GM12874 (cell line): ENCODE measurements around the gene PLEKHG4.
A peak's percentile ranks its signal among the peaks of the same experiment; 100 is the strongest.

Experiments used
- TF ChIP-seq, protein P1 (sequence below): IDR thresholded peaks from 2 replicates; pipeline ENCODE4 v1.5.1; 2011; ENCODE audit warnings: low read depth, mild to moderate bottlenecking, control low read depth, low read length, moderate library complexity; ENCODE audit not compliant: insufficient read depth

Gene PLEKHG4

GRCh38 chr16:67247192-67248072 is 31.9 kb upstream of the PLEKHG4 start, which contains the start of gene FHOD1:
FHOD1 (minus strand) TSS chr16:67247481; CDS start chr16:67247410, 71 bp downstream.
- TF ChIP-seq, protein P1, sequence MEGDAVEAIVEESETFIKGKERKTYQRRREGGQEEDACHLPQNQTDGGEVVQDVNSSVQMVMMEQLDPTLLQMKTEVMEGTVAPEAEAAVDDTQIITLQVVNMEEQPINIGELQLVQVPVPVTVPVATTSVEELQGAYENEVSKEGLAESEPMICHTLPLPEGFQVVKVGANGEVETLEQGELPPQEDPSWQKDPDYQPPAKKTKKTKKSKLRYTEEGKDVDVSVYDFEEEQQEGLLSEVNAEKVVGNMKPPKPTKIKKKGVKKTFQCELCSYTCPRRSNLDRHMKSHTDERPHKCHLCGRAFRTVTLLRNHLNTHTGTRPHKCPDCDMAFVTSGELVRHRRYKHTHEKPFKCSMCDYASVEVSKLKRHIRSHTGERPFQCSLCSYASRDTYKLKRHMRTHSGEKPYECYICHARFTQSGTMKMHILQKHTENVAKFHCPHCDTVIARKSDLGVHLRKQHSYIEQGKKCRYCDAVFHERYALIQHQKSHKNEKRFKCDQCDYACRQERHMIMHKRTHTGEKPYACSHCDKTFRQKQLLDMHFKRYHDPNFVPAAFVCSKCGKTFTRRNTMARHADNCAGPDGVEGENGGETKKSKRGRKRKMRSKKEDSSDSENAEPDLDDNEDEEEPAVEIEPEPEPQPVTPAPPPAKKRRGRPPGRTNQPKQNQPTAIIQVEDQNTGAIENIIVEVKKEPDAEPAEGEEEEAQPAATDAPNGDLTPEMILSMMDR, result no peak

GRCh38 chr16:67248073-67248400 is 31.3 kb upstream of the PLEKHG4 start:
- TF ChIP-seq, protein P1, result no peak

- TF ChIP-seq, protein P1, result peak; percentile 43
Observed at GRCh38 chr16:67248401-67249177, 30.7 kb upstream of the PLEKHG4 start, which contains the start of gene SLC9A5. SLC9A5 (plus strand) TSS chr16:67248979; CDS start chr16:67249015, 36 bp downstream.

- TF ChIP-seq, protein P1, result no peak
Observed at GRCh38 chr16:67249178-67250044, 29.9 kb upstream of the PLEKHG4 start.

DNA sequence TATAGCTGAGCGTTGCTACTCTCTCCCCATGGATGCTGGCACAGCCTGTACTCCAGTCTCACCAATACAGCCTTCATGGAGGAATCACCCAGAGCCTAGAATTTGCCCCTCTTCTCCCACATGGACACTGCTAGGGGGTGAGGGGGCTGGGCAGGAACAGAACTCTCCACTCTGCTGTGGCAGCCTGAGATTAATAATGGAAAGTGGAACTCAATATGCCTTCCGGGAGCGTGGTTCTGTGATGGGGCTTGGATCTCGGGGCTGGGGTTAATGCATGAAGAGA is 29.3 kb upstream of the PLEKHG4 start:
- TF ChIP-seq, protein P1, result no peak

- TF ChIP-seq, protein P1, result no peak
Observed at GRCh38 chr16:67252609-67253497, 26.5 kb upstream of the PLEKHG4 start.
